ENCODE measurements around the gene PFAS.

Gene PFAS

DNA sequence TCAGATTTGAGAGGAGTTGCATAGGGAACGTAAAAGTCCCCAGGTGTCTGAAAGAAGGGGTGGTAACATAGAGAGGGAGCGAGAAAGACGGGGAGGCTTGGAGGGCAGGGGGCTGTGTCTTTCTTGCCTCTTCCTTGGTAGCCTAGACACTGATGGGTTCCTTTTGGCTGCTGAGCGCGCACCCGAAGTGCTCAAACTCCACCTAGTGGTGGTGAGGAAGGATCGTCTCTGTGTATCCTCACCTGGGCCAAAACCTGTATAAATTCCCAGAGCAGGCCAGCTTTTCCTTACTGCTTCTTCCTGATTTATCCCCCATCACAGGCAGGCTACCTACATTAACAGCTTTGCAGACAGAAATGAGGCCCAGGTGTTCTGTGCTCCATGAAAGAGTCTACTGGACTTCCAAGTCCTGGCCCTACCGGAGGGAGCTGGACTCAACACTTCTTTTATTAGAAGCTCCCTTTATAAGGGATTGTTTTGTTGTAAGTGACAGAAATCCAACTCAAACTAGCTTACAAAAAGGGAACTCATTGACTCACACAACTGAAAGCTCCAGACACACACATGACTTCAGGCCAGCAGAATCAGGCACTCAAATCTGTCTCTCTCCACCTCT, 51.6 kb downstream of the PFAS start:
- peak; percentile 54 for DNase-seq

DNA sequence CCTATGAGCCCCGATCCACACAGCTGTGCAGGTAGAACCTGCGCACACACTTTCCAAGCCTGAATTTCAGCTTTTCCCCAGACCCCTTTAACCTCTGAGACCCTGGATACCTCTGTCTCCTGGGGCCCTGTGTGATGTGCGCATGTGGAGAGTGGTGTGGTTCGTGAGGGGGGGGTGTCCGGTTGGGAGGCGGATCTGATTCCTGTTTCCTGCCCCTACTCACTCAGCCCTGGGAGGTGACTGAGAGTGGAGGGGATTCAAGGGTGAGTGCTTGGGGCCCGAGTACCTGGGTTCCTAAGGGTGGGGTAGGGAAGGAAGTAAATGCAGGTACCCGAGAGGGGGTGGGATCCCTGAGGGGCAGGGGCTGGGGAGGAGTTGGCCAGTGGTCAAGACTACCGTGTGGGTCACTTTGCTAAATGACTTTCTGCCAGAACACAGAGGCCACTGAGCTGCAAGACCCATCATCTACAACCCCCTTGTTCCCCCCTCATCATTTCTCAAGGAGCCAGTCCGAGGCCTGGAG, 61.6 kb downstream of the PFAS start:
- DNase-seq: no peak

DNA sequence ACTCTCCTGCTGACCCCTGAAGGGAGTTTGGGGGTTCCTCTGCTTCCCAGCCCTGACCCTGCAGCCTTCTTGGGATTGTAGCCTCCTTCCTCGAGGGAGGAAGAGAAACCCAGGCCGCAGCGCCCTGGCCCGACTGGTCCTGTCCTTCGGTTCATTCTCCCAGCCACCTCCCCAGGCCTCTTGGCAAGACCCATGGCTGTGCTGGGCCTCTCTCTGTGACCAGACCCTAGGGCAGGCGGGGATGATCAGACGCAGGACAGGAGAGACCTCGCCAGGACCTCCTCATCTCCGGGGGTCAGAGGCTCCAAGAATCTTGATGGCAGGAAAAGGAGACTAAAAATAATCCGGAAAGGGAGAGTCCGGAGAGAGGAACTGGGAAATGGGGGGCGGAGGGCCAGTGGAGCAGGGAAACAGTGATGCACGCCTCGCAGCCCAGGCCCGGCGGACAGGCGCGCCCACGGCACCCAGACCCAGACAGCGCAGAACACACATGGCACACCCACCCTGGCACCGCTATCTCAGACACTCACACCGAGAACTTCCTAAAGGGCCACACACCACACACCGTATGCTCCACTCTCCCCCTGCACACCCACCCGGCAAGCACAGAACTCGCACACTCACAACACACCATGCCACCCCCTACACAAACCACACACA, 62.2 kb downstream of the PFAS start:
- DNase-seq: no peak

DNA sequence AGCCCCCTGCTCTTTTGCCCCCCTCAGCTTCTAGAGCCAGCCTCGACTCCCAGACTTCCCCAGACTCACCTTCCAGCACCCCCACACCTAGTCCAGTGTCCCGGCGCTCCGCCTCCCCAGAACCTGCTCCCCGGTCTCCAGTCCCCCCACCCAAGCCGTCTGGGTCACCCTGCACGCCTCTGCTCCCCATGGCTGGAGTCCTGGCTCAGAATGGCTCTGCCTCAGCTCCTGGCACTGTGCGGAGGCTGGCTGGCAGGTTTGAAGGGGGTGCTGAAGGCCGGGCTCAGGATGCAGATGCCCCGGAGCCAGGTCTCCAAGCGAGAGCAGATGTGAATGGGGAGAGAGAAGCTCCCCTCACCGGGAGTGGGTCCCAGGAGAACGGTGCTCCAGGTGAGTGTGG, 63.2 kb downstream of the PFAS start:
- no peak for DNase-seq

DNA sequence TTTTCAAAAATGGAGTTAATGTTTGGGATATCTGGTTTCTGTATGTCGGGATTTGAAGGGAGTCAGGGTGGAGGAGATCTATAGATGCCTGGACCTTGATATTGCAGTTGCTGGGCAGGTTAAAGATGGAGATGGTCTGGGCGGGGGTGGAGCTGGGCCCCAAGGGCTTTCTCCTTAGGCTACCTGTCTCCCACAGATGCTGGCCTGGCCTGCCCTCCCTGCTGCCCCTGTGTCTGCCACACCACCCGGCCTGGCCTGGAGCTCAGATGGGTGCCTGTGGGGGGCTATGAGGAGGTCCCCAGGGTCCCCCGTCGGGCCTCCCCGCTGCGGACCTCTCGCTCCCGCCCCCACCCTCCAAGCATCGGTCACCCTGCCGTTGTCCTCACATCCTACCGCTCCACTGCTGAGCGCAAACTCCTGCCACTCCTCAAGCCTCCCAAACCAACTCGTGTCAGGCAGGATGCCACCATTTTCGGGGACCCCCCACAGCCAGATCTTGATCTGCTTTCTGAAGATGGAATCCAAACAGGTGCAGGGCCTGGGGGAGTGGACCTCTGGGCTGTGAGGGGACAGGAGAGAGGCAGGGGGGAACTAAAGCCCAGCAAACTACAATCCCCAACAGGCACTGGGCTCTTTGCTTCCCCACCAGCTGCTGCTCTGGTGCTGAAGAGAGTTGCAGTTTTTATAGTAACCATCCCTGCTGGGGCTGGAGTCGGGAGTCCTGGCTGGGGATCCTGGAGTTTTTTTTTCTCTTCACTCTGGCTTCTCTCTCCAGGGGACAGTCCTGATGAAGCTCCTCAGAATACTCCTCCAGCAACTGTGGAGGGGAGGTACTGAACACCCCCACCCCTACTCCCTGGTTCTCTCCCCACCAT, 63.9 kb downstream of the PFAS start:
- DNase-seq: no peak

DNA sequence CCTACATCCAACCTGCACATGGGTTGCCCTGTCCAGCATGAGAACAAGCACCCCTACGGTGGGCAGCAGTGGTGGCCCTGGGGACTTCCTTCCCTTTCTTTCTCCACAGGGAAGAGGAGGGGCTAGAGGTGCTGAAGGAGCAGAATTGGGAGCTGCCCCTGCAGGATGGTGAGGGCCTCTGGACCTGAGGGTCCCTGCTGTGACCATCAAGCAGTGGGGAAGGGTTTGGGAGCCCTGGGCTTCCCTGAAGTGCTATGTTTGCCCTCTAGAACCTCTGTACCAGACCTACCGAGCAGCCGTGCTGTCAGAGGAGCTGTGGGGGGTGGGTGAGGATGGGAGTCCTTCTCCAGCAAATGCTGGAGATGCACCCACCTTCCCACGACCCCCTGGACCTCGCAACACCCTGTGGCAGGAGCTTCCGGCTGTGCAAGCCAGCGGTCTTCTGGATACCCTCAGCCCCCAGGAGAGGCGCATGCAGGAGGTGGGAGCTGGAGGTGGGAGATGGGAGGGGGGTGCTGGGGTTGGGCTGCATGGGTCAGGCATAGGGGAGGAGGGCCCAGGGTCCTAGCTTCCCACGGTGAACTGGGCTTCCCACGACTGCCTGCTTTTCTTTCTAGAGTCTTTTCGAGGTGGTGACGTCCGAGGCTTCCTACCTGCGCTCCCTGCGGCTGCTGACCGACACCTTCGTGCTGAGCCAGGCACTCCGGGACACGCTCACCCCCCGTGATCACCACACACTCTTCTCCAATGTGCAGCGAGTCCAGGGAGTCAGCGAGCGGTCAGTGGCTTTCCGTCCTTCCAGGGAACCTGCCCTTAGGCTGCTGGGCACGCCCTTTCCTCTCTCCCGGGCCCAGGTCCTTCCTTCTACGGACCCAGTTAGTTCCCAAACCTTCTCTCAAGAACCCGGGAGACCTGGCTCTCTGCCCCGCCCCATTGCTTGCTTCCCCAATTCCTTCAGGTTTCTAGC, 66.0 kb downstream of the PFAS start:
- no peak for DNase-seq

DNA sequence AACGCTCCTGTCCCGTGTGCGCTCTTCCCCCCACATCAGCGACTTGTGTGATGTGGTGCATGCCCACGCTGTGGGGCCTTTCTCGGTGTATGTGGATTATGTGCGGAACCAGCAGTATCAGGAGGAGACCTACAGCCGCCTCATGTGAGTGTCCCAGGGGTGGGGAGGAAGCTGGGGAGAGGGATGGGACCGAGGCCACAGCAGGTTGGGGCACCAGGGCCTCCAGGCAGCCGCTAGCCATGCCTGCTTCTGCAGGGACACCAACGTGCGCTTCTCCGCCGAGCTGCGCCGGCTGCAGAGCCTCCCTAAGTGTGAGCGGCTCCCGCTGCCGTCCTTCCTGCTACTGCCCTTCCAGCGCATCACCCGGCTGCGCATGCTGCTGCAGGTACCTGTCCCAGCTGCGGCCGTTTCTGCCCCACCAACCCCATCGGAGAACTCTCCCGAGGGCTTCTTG, 66.7 kb downstream of the PFAS start:
- no peak for DNase-seq

DNA sequence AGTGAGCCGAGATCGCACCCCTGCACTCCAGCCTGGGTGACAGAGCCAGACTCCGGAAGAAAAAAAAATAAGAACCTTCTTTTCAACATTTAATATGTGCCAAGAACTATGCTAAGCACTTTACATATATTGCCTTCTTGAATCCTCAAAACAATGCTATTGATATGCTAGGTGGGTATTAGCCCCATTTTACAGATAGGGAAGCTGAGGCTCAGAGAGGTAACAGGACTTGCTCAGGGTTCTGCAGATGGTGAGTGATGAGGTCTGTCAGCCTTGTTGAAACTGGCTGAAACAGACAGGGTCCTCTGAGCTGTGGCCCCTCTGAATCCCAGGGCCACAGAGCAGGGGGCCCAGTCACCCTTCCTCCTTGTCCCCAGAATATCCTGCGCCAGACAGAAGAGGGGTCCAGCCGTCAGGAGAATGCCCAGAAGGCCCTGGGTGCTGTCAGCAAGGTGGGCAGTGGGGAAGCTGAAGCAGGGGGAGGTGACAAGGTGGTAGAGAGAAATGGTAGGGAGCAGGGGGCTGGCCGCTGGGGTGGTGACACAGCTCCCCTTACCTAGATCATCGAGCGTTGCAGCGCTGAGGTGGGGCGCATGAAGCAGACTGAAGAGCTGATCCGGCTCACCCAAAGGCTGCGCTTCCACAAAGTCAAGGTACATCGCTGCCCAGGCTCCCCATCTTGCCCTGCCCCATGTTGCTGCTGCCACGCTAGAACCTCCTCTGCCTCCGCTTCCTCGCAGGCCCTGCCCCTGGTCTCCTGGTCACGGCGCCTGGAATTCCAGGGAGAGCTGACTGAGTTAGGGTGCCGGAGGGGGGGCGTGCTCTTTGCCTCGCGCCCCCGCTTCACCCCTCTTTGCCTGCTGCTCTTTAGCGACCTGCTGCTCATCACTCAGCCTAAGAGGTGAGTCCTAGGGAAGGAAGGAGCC, 69.2 kb downstream of the PFAS start:
- no peak for DNase-seq
